Nephron progenitor cell (in vitro differentiated cells): Measurements from ENCODE around the gene EID2B.

Source experiments
- DNase-seq: peaks from one replicate; pipeline ENCODE4 v3.0.0; 2021
- H3K27ac Mint-ChIP-seq: 2 replicates; pipeline ENCODE4 v1.8.0; 2021; ENCODE audit warnings: mild to moderate bottlenecking, moderate library complexity, mixed read lengths
- H3K27me3 Mint-ChIP-seq: 2 replicates; pipeline ENCODE4 v1.8.0; 2021; ENCODE audit warnings: mild to moderate bottlenecking, low read depth, mixed read lengths; ENCODE audit not compliant: poor library complexity
- H3K36me3 Mint-ChIP-seq: 2 replicates; pipeline ENCODE4 v1.8.0; 2021; ENCODE audit warnings: low read depth, mixed read lengths
- H3K4me1 Mint-ChIP-seq: 2 replicates; pipeline ENCODE4 v1.8.0; 2021; ENCODE audit warnings: mixed read lengths
- H3K4me3 Mint-ChIP-seq: 2 replicates; pipeline ENCODE4 v1.8.0; 2021; ENCODE audit warnings: mild to moderate bottlenecking, moderate library complexity, mixed read lengths
- H3K9me3 Mint-ChIP-seq: 2 replicates; pipeline ENCODE4 v1.8.0; 2021; ENCODE audit warnings: mild to moderate bottlenecking, moderate library complexity, mixed read lengths
- TF ChIP-seq, protein P1 (sequence below): fragments of 200-600 bp; sonication (generic); IDR thresholded peaks from 2 replicates; pipeline ENCODE4 v1.5.0; 2021; ENCODE audit warnings: antibody characterized with exemption

Gene EID2B

DNA sequence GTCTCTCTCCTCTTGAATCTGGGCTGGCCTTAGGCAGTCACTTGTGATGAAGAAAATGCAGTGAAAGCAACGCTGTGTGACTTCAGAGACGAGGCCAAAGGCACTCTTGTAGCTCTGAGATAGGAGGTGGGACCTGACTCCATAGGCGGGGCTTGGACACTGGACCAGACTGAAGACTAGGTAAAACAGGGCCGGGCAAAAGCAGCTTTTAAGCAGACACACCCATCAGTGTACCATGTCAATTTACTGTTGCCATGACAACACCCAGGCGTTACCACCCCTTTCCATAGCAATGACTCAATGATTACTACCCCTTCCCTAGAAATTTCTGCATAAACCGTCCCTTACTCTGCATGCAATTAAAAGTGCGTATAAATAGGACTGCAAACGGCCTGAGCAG, 13.9 kb upstream of the EID2B start:
- H3K27me3 Mint-ChIP-seq: peaks cover 37% of the 10 kb centered on the region
- no peaks in the 10 kb centered on the region for H3K4me1 Mint-ChIP-seq
- no peak for DNase-seq
- TF ChIP-seq, protein P1, sequence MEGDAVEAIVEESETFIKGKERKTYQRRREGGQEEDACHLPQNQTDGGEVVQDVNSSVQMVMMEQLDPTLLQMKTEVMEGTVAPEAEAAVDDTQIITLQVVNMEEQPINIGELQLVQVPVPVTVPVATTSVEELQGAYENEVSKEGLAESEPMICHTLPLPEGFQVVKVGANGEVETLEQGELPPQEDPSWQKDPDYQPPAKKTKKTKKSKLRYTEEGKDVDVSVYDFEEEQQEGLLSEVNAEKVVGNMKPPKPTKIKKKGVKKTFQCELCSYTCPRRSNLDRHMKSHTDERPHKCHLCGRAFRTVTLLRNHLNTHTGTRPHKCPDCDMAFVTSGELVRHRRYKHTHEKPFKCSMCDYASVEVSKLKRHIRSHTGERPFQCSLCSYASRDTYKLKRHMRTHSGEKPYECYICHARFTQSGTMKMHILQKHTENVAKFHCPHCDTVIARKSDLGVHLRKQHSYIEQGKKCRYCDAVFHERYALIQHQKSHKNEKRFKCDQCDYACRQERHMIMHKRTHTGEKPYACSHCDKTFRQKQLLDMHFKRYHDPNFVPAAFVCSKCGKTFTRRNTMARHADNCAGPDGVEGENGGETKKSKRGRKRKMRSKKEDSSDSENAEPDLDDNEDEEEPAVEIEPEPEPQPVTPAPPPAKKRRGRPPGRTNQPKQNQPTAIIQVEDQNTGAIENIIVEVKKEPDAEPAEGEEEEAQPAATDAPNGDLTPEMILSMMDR: no peak
- H3K9me3 Mint-ChIP-seq: no peaks in the 10 kb centered on the region
- no peak overlapping the region for H3K27ac Mint-ChIP-seq
- H3K36me3 Mint-ChIP-seq: no peaks in the 10 kb centered on the region
- no peak overlapping the region for H3K4me3 Mint-ChIP-seq

- Mint-ChIP-seq H3K9me3 (no peaks in the 10 kb centered on the region), H3K4me1 (peaks cover 14% of the 10 kb centered on the region), H3K27me3 (peaks cover 36% of the 10 kb centered on the region), H3K4me3 (no peak overlapping the region), H3K36me3 (no peaks in the 10 kb centered on the region), H3K27ac (no peak overlapping the region)
- TF ChIP-seq, protein P1: no peak
- no peak for DNase-seq
Observed at GRCh38 chr19:39544911-39545310, 12.3 kb upstream of the EID2B start.

- Mint-ChIP-seq H3K4me1 (peaks cover 15% of the 10 kb centered on the region), H3K27ac (no peak overlapping the region), H3K36me3 (no peaks in the 10 kb centered on the region), H3K27me3 (peaks cover 36% of the 10 kb centered on the region), H3K9me3 (no peaks in the 10 kb centered on the region), H3K4me3 (no peak overlapping the region)
- TF ChIP-seq, protein P1: no peak
- DNase-seq: no peak
Observed at GRCh38 chr19:39544226-39544903, 11.7 kb upstream of the EID2B start.

GRCh38 chr19:39543477-39543857, 10.8 kb upstream of the EID2B start:
- peaks cover 24% of the 10 kb centered on the region for H3K4me1 Mint-ChIP-seq
- DNase-seq: no peak
- H3K27me3 Mint-ChIP-seq: peaks cover 33% of the 10 kb centered on the region
- H3K9me3 Mint-ChIP-seq: no peaks in the 10 kb centered on the region
- no peak overlapping the region for H3K4me3 Mint-ChIP-seq
- peaks cover under 1% of the 10 kb centered on the region for H3K36me3 Mint-ChIP-seq
- H3K27ac Mint-ChIP-seq: no peak overlapping the region
- TF ChIP-seq, protein P1: no peak

DNA sequence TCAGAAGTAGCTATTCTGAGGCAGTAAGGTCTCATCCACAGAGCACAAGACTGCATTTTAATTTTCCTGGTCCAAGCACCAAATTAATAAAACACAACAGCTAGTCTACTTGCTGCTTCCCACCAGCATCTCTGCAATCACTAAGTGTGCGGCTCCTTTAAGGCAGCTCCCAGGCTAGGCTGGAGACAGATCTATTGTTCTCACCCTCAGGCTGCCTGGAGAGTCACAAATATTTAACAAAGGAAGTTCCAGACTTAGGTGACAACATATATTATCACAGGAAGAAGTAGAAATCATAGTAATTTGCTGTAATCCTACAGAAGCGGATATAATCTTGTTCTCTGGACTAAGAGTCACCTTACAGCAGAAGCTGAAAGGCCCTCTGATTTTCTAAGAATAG, 9.6 kb upstream of the EID2B start:
- H3K9me3 Mint-ChIP-seq: no peaks in the 10 kb centered on the region
- peaks cover 33% of the 10 kb centered on the region for H3K4me1 Mint-ChIP-seq
- H3K36me3 Mint-ChIP-seq: peaks cover 6% of the 10 kb centered on the region
- H3K27ac Mint-ChIP-seq: no peak overlapping the region
- TF ChIP-seq, protein P1: no peak
- no peak overlapping the region for H3K4me3 Mint-ChIP-seq
- DNase-seq: no peak
- peaks cover 33% of the 10 kb centered on the region for H3K27me3 Mint-ChIP-seq

DNA sequence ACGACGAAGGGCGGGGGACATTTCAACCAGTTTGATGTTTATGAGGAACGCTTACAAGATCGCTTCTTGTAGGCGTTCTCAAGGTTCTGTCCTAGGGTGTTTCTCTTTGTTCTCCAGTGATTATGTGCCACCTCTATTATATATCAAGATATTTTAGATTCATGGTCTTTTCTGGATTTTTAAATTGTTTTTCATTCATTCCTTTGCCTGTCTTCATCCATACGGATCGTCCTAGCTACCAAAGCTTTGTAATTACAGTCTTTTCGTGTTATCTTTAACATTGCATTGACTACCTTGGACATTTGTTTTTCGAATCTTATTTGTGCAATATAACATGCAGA, 7.7 kb upstream of the EID2B start:
- peak overlapping the region; percentile 95 for H3K4me3 Mint-ChIP-seq
- TF ChIP-seq, protein P1: no peak
- H3K27ac Mint-ChIP-seq: peak overlapping the region; percentile 99
- peaks cover 6% of the 10 kb centered on the region for H3K36me3 Mint-ChIP-seq
- H3K9me3 Mint-ChIP-seq: no peaks in the 10 kb centered on the region
- DNase-seq: no peak
- H3K4me1 Mint-ChIP-seq: peaks cover 39% of the 10 kb centered on the region
- peaks cover 23% of the 10 kb centered on the region for H3K27me3 Mint-ChIP-seq
